Uterus (tissue), 2 donors: ENCODE results near the gene AGPS.

Source experiments
- CTCF ChIP-seq, 4 experiments: fragments of 200-600 bp in 2 of 4; fragments of 450-650 bp in 2 of 4; sonication (generic) in 2 of 4; IDR thresholded peaks; one replicate each; pipeline ENCODE4 v1.5.1; 2016 to 2019; ENCODE audit warnings: antibody characterized with exemption in 4 of 4, mild to moderate bottlenecking in 2 of 4, moderate library complexity in 1 of 4
- POLR2A ChIP-seq, 2 donors: fragments of 450-650 bp; IDR thresholded peaks; one replicate each; pipeline ENCODE4 v1.6.1; 2016; ENCODE audit warnings: antibody characterized with exemption in 2 of 2, mild to moderate bottlenecking in 1 of 2, moderate library complexity in 1 of 2

GRCh38 chr2:177460973-177461585 is 68.5 kb downstream of the AGPS start:
- no peak for TF ChIP-seq CTCF (IDR thresholded peaks at IDR 0.05)
- no peak for TF ChIP-seq POLR2A (IDR thresholded peaks at IDR 0.05)
